GM12878 (cell line): ENCODE data around the gene NRBP1. TPM values are rescaled to one million over a fixed set of nuclear protein-coding genes. Genes with fewer than 3 reads are reported as not detected.

Experiments
- BACH1 ChIP-seq: fragments of 450-650 bp; IDR thresholded peaks from 2 replicates; pipeline ENCODE4 v1.6.1; 2017; ENCODE audit warnings: mild to moderate bottlenecking, borderline replicate concordance
- DPF2 ChIP-seq: fragments of 450-650 bp; IDR thresholded peaks from 2 replicates; pipeline ENCODE4 v1.6.1; 2017; ENCODE audit warnings: mild to moderate bottlenecking
- ELK1 ChIP-seq: IDR thresholded peaks from 2 replicates; pipeline ENCODE4 v1.6.1; 2012; ENCODE audit warnings: low read depth, low read length, improper control_type of control experiment
- HDAC2 ChIP-seq: fragments of 200-600 bp; sonication (generic); IDR thresholded peaks from 2 replicates; pipeline ENCODE4 v1.6.1; 2017
- HSF1 ChIP-seq: fragments of 150-350 bp; IDR thresholded peaks from 2 replicates; pipeline ENCODE4 v1.6.1; 2014; ENCODE audit warnings: mild to moderate bottlenecking, low read depth, low read length
- KLF5 ChIP-seq: fragments of 450-650 bp; IDR thresholded peaks from 2 replicates; pipeline ENCODE4 v1.6.1; 2014; ENCODE audit warnings: mild to moderate bottlenecking; ENCODE audit not compliant: partially characterized antibody
- LARP7 ChIP-seq: fragments of 450-650 bp; IDR thresholded peaks from 2 replicates; pipeline ENCODE4 v1.6.1; 2017; ENCODE audit warnings: mild to moderate bottlenecking
- MAX ChIP-seq: IDR thresholded peaks from 2 replicates; pipeline ENCODE4 v1.6.1; 2012; ENCODE audit warnings: low read depth, low read length, improper control_type of control experiment
- MTA3 ChIP-seq: IDR thresholded peaks from 2 replicates; pipeline ENCODE4 v1.6.1; 2012; ENCODE audit warnings: low read length, inconsistent platforms, borderline replicate concordance
- NBN ChIP-seq: fragments of 450-650 bp; IDR thresholded peaks from 2 replicates; pipeline ENCODE4 v1.6.1; 2016
- PKNOX1 ChIP-seq: fragments of 450-650 bp; IDR thresholded peaks from 2 replicates; pipeline ENCODE4 v1.6.1; 2016; ENCODE audit warnings: mild to moderate bottlenecking
- POLR2A ChIP-seq: IDR thresholded peaks from 2 replicates; pipeline ENCODE4 v1.6.1; 2011; ENCODE audit warnings: low read depth, mild to moderate bottlenecking, low read length
- RELA ChIP-seq: fragments of 450-650 bp; IDR thresholded peaks from 2 replicates; pipeline ENCODE4 v1.8.0; 2014; ENCODE audit warnings: borderline replicate concordance; ENCODE audit not compliant: partially characterized antibody
- SMAD5 ChIP-seq: IDR thresholded peaks from 2 replicates; pipeline ENCODE4 v1.6.1; 2016; ENCODE audit warnings: antibody characterized with exemption, low read depth
- STAT1 ChIP-seq: fragments of 450-650 bp; conservative IDR thresholded peaks from 2 replicates; pipeline ENCODE4 v1.6.1; 2014; ENCODE audit warnings: antibody characterized with exemption, mild to moderate bottlenecking
- USF1 ChIP-seq: IDR thresholded peaks from 2 replicates; pipeline ENCODE4 v1.6.1; 2011; ENCODE audit warnings: borderline replicate concordance, low read depth, mild to moderate bottlenecking, moderate library complexity, mixed read lengths, low read length; ENCODE audit not compliant: insufficient read depth; ENCODE audit errors: extremely low read length
- ZBTB11 ChIP-seq: fragments of 450-650 bp; formaldehyde crosslinking; IDR thresholded peaks from 2 replicates; pipeline ENCODE4 v1.5.0; 2022; ENCODE audit warnings: mild to moderate bottlenecking, missing genetic modification characterization
- ZBTB4 ChIP-seq: fragments of 450-650 bp; formaldehyde crosslinking; IDR thresholded peaks from 2 replicates; pipeline ENCODE4 v1.4.0; 2022; ENCODE audit warnings: mild to moderate bottlenecking, moderate library complexity
- ZZZ3 ChIP-seq: IDR thresholded peaks from 2 replicates; pipeline ENCODE4 v1.6.1; 2011; ENCODE audit warnings: low read depth; ENCODE audit not compliant: control insufficient read depth, insufficient read length
- polyA plus RNA-seq, 11 experiments: library from polyadenylated mRNA; depleted of rRNA in 4 of 11; unstranded in 6 of 11; stranded (reverse) in 5 of 11; fragments of >200 nt; fragmentation: Nextera tagmentation in 4 of 11; fragmentation: Illumina TruSeq in 1 of 11; extraction: Ambion mirVana in 4 of 11; extraction: Trizol in 1 of 11; gene quantifications; 1 replicate in 1 of 11; 2 replicates in 10 of 11; pipeline versions ENCODE4 v1.2.1 to v1.2.3, GENCODE V29; 2011 to 2016; ENCODE audit warnings: inconsistent platforms in 2 of 11, missing spikeins in 2 of 11, low read depth in 1 of 11
- total RNA-seq, 4 experiments: library from RNA; depleted of rRNA in 3 of 4; stranded (reverse); fragments of >200 nt in 3 of 4; fragmentation: Illumina TruSeq in 1 of 4; extraction: Trizol in 1 of 4; gene quantifications; 2 replicates each; pipeline versions ENCODE4 v1.2.1 to v1.2.3, GENCODE V29; 2013 to 2021

Gene NRBP1
- total and polyA plus RNA-seq, 10 of the 15 experiments (the other 5 are each of a cell fraction or from before 2014, with no cell fraction given), result 5.7 to 136 (median 66.1) TPM

- no peak for TF ChIP-seq ZBTB11
- no peak for TF ChIP-seq ZBTB4 (CRISPR knock-in tag)
- TF ChIP-seq RELA, result no peak
- TF ChIP-seq POLR2A, result peak; percentile 7; the same call in 1 of the 2 replicates
- no peak for TF ChIP-seq HDAC2
- TF ChIP-seq BACH1, result no peak
- no peak; the same call in none of the 2 replicates for TF ChIP-seq DPF2
- TF ChIP-seq STAT1, result no peak
- TF ChIP-seq USF1, result no peak
- no peak for TF ChIP-seq KLF5
- TF ChIP-seq SMAD5, result no peak
- TF ChIP-seq MTA3, result no peak
- TF ChIP-seq NBN, result no peak
- no peak for TF ChIP-seq ZZZ3
- TF ChIP-seq PKNOX1, result peak; percentile 33; the same call in 1 of the 2 replicates
- no peak; the same call in 1 of the 2 replicates for TF ChIP-seq MAX
- TF ChIP-seq ELK1, result no peak
- no peak for TF ChIP-seq HSF1
- TF ChIP-seq LARP7, result peak; percentile 33
These were observed 629 bp downstream of the NRBP1 start (continued) for GRCh38 chr2:27428978-27429541.
